Measurements from ENCODE around the gene C1orf105.
"Not testable (repeated sequence)": the region's sequence is repeated elsewhere in the genome, so short reads cannot be mapped to it uniquely, and the experiment has no call there.

Gene C1orf105

DNA sequence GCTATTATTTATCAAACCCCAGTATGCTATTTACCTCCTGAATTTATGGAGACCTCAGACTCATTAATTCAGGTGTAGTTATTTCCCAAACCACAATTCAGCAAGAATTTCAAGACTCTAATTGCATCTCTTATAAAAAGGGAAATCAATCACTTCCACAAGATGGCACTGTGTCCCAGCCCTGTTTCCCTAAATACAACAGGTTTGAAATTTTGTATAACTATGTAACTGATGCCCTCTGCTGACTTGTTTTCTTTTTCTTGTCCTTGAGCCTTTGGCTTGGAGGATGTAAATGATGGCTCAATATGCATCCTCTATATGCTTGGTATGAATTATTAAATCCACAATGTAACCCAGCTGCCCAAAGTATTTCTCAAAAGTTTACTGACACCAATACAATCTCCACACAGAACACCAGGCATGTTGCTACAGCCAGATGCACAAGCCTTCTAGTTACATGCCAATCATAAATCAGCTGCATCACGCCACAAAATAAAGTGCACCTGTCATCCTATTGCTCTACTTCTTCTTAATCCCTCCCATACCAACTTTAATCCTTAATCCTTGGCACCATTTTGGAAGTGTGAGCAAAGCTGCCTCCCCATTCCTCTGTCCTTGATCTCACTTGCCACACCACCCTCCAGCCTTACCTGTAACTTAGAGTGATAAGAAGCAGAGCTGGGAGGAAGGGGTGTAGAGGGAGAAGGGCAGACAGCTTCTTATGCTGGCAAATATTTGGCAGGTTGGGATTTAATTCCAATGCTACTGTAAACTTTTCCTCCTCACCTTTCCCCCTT, 9.0 kb downstream of the C1orf105 start:
- no peaks in the 10 kb centered on the region for H3K27me3 Mint-ChIP-seq (ENCODE audit: low read depth)
- H3K9me3 Mint-ChIP-seq = no peaks in the 10 kb centered on the region
- no peak overlapping the region for H3K4me3 Mint-ChIP-seq
- H3K36me3 Mint-ChIP-seq (ENCODE audit: low read depth) = no peaks in the 10 kb centered on the region
- H3K27ac Mint-ChIP-seq = no peak overlapping the region
- H3K4me1 Mint-ChIP-seq (ENCODE audit: low read depth) = peaks cover 16% of the 10 kb centered on the region

- Mint-ChIP-seq H3K27me3 (ENCODE audit: low read depth) (no peaks in the 10 kb centered on the region), H3K4me1 (ENCODE audit: low read depth) (peaks cover 16% of the 10 kb centered on the region), H3K27ac (no peak overlapping the region), H3K4me3 (no peak overlapping the region), H3K9me3 (no peaks in the 10 kb centered on the region), H3K36me3 (ENCODE audit: low read depth) (no peaks in the 10 kb centered on the region)
These were observed 9.6 kb downstream of the C1orf105 start for GRCh38 chr1:172430128-172430454.

DNA sequence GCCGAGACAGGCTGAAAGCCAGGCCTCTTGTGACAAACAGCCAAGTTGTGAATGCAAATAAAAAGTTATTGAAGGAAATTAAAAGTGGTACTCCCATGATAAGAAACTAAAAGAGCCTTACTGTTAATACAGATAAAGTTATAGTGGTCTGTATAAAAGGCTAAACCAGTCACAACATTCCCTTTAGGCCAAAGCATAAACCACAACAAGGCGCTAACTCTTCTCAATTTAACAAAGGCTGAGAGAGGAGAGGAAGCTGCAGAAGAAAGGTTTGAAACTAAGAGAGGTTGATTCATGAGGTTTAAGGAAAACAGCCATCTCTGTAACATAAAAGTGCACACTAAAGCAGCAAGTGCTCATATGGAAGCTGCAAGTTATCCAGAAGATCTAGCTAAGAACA, 10.7 kb downstream of the C1orf105 start:
- H3K4me3 Mint-ChIP-seq = no peak overlapping the region
- H3K27me3 Mint-ChIP-seq (ENCODE audit: low read depth) = no peaks in the 10 kb centered on the region
- H3K4me1 Mint-ChIP-seq (ENCODE audit: low read depth) = peaks cover 16% of the 10 kb centered on the region
- no peaks in the 10 kb centered on the region for H3K9me3 Mint-ChIP-seq
- peaks cover 4% of the 10 kb centered on the region for H3K36me3 Mint-ChIP-seq (ENCODE audit: low read depth)
- no peak overlapping the region for H3K27ac Mint-ChIP-seq

DNA sequence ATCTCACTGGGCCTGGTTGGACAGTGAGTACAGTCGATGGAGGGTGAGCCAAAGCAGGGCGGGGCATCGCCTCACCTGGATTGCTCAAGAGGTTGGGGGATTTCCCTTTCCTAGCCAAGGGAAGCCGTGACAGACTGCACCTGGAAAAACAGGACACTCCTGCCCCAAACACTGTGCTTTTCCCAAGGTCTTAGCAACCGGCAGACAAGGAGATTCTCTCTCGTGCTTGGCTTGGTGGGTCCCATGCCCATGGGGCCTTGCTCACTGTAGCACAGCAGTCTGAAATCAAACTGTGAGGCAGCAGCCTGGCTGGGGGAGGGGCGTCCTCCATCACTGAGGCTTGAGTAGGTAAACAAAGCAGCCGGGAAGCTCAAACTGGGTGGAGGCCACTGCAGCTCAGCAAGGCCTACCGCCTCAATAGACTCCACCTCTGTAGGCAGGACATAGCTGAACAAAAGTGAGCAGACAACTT, 11.3 kb downstream of the C1orf105 start:
- H3K27me3 Mint-ChIP-seq (ENCODE audit: low read depth) = no peaks in the 10 kb centered on the region
- H3K27ac Mint-ChIP-seq = no peak overlapping the region
- H3K36me3 Mint-ChIP-seq (ENCODE audit: low read depth) = peaks cover 4% of the 10 kb centered on the region
- no peaks in the 10 kb centered on the region for H3K9me3 Mint-ChIP-seq
- H3K4me3 Mint-ChIP-seq = no peak overlapping the region
- peaks cover 16% of the 10 kb centered on the region for H3K4me1 Mint-ChIP-seq (ENCODE audit: low read depth)

GRCh38 chr1:172437183-172437582, 16.7 kb downstream of the C1orf105 start:
- Mint-ChIP-seq H3K36me3 (ENCODE audit: low read depth) (peaks cover 29% of the 10 kb centered on the region), H3K4me1 (ENCODE audit: low read depth) (peaks cover 18% of the 10 kb centered on the region)
- not testable (repeated sequence) for H3K9me3 Mint-ChIP-seq; H3K27ac Mint-ChIP-seq; H3K27me3 Mint-ChIP-seq (ENCODE audit: low read depth); H3K4me3 Mint-ChIP-seq

DNA sequence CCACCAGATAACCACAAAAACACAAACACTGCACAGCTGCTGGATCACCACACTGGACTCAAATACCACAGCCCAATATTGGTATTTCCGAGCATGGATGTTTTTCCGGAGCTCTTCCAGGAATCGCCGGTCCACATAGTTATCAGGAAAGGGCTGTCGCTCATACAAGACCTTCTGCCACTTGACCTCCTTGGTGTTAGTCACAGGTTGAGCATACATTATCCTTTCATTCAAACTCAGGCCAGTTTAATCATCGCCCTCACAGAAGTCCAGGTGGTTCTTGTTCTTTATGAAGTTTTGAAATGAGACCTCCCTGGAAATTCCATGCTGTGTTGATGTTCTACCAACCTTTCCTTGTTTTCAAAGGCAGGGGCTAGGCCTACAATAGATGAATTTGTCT, 21.9 kb downstream of the C1orf105 start:
- no peaks in the 10 kb centered on the region for H3K9me3 Mint-ChIP-seq
- H3K27ac Mint-ChIP-seq = no peak overlapping the region

GRCh38 chr1:172442843-172443565, 22.5 kb downstream of the C1orf105 start:
- H3K36me3 Mint-ChIP-seq (ENCODE audit: low read depth) = peaks cover 26% of the 10 kb centered on the region
- no peaks in the 10 kb centered on the region for H3K27me3 Mint-ChIP-seq (ENCODE audit: low read depth)
- H3K4me1 Mint-ChIP-seq (ENCODE audit: low read depth) = peaks cover 29% of the 10 kb centered on the region
- no peaks in the 10 kb centered on the region for H3K9me3 Mint-ChIP-seq
- H3K4me3 Mint-ChIP-seq = peak overlapping the region; percentile 93
- H3K27ac Mint-ChIP-seq = peak overlapping the region; percentile 88

More for the DNA sequence above, 21.9 kb downstream of the C1orf105 start:
- peaks cover 26% of the 10 kb centered on the region for H3K36me3 Mint-ChIP-seq (ENCODE audit: low read depth)
- no peaks in the 10 kb centered on the region for H3K27me3 Mint-ChIP-seq (ENCODE audit: low read depth)
- H3K4me3 Mint-ChIP-seq = peak overlapping the region; percentile 33
- H3K4me1 Mint-ChIP-seq (ENCODE audit: low read depth) = peaks cover 29% of the 10 kb centered on the region

GRCh38 chr1:172443666-172444453, 23.4 kb downstream of the C1orf105 start, which contains the start of gene PIGC:
Gene PIGC (minus strand): TSS chr1:172444069. CDS start chr1:172442622, 1,447 bp downstream.
- H3K27ac Mint-ChIP-seq = peak within 1 kb of the TSS; percentile 88
- peaks cover 23% of the 10 kb centered on the region for H3K36me3 Mint-ChIP-seq (ENCODE audit: low read depth)
- no peaks in the 10 kb centered on the region for H3K9me3 Mint-ChIP-seq
- peak within 1 kb of the TSS; percentile 93 for H3K4me3 Mint-ChIP-seq
- H3K4me1 Mint-ChIP-seq (ENCODE audit: low read depth) = peaks cover 29% of the 10 kb centered on the region
- H3K27me3 Mint-ChIP-seq (ENCODE audit: low read depth) = no peaks in the 10 kb centered on the region

- H3K27ac Mint-ChIP-seq = no peak overlapping the region
- peaks cover 35% of the 10 kb centered on the region for H3K4me1 Mint-ChIP-seq (ENCODE audit: low read depth)
These were observed 26.1 kb downstream of the C1orf105 start for GRCh38 chr1:172446547-172446946.

DNA sequence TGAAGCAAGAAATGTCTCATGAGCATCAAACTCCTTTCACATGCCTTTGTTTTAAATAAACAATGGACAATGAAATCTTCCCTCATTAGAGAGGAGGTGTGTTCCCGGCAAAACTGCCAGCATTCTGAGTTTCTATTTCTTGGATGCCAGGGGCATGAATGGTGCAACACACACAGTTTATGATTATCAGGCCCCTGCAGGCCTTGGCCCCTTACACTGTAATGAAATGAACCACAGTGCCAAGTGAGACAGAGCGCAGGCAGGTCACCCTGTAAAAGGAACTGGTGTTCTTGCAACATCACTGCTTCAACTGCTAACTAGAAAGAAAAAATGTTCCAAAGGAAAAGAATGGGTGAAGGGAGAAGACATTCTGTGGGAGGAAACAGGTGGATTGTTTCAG, 27.2 kb downstream of the C1orf105 start:
- peaks cover 24% of the 10 kb centered on the region for H3K4me1 Mint-ChIP-seq (ENCODE audit: low read depth)
- H3K4me3 Mint-ChIP-seq = no peak overlapping the region
- H3K27ac Mint-ChIP-seq = no peak overlapping the region
- H3K36me3 Mint-ChIP-seq (ENCODE audit: low read depth) = peaks cover under 1% of the 10 kb centered on the region
- no peaks in the 10 kb centered on the region for H3K27me3 Mint-ChIP-seq (ENCODE audit: low read depth)
- H3K9me3 Mint-ChIP-seq = no peaks in the 10 kb centered on the region

More at GRCh38 chr1:172446547-172446946, 26.1 kb downstream of the C1orf105 start:
- Mint-ChIP-seq H3K27me3 (ENCODE audit: low read depth) (no peaks in the 10 kb centered on the region), H3K36me3 (ENCODE audit: low read depth) (peaks cover 11% of the 10 kb centered on the region), H3K9me3 (no peaks in the 10 kb centered on the region), H3K4me3 (no peak overlapping the region)

- Mint-ChIP-seq H3K27ac (no peak overlapping the region), H3K27me3 (ENCODE audit: low read depth) (no peaks in the 10 kb centered on the region), H3K4me1 (ENCODE audit: low read depth) (peaks cover 24% of the 10 kb centered on the region), H3K9me3 (no peaks in the 10 kb centered on the region), H3K36me3 (ENCODE audit: low read depth) (no peaks in the 10 kb centered on the region), H3K4me3 (no peak overlapping the region)
These were observed 28.6 kb downstream of the C1orf105 start for GRCh38 chr1:172448995-172449584.

DNA sequence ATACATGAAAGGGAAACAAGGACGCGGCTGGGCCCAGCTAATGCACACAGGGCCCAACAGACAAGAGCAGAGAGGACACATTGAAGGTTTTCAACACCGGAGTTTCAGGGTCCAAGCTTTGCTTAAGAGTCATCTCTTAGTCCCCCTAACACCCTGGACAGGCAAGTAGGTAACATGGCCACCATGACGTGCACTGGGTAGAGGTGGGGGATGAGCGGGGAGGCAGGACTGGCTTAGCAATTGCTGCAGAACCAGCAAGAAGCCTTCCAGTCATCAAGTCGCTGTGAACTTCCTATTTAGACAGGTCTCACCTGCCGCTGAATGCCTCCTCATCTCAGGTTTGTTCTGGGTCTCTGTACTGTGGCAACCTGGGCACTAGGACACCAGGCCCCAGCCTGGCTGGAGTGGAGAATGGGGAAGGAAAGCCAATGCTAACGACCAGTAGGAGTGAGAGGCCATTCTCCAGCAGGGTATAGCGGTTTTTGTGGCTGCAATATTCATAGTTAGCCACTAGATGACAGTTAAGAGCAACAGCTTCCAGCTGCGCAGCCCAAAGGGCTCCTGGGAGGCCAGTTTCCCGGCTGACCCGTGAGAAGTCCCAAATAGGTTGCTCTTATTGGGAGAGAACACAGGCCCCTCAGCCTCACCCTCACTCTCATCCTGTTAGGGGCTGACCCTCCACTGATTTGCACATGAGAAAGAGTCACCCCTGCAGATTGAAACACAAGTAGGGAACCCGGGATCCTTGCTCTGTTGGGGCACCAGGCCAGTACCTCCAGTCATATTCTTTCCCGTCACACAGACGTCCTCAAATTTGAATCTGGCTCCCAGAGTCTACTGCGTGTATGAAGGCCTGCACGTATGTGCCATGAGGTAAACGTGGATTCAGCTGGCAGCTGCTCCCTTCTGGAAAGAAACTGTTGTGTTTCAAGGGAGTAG, 29.4 kb downstream of the C1orf105 start:
- Mint-ChIP-seq H3K4me1 (ENCODE audit: low read depth) (peaks cover 20% of the 10 kb centered on the region), H3K9me3 (no peaks in the 10 kb centered on the region), H3K36me3 (ENCODE audit: low read depth) (no peaks in the 10 kb centered on the region), H3K4me3 (peak overlapping the region; percentile 15), H3K27ac (peak overlapping the region; percentile 8), H3K27me3 (ENCODE audit: low read depth) (no peaks in the 10 kb centered on the region)

- H3K27me3 Mint-ChIP-seq (ENCODE audit: low read depth) = no peaks in the 10 kb centered on the region
- H3K9me3 Mint-ChIP-seq = no peaks in the 10 kb centered on the region
- no peaks in the 10 kb centered on the region for H3K36me3 Mint-ChIP-seq (ENCODE audit: low read depth)
- peak overlapping the region; percentile 76 for H3K27ac Mint-ChIP-seq
- H3K4me3 Mint-ChIP-seq = peak overlapping the region; percentile 21
- peaks cover 20% of the 10 kb centered on the region for H3K4me1 Mint-ChIP-seq (ENCODE audit: low read depth)
These were observed 30.0 kb downstream of the C1orf105 start for GRCh38 chr1:172450524-172450885.
